K562 (cell line): ENCODE data around the gene MICAL2.

ENCODE experiments used
- BRCA1 ChIP-seq, 2 experiments: fragments of 450-650 bp in 1 of 2; sonication (generic) in 1 of 2; formaldehyde crosslinking in 1 of 2; IDR thresholded peaks; 2 replicates each; pipeline versions ENCODE4 v1.5.0 to v1.6.1; 2017 to 2020; ENCODE audit warnings: mild to moderate bottlenecking in 1 of 2, missing genetic modification reagents in 1 of 2
- EGR1 ChIP-seq: fragments of 450-650 bp; conservative IDR thresholded peaks from 2 replicates; pipeline ENCODE4 v1.6.1; 2017; ENCODE audit warnings: mild to moderate bottlenecking
- FOS ChIP-seq: IDR thresholded peaks from 3 replicates; pipeline ENCODE4 v1.6.1; 2011; ENCODE audit not compliant: insufficient read length; ENCODE audit errors: extremely low read depth
- FOXM1 ChIP-seq, 2 experiments: fragments of 450-650 bp in 1 of 2; sonication (generic) in 1 of 2; formaldehyde crosslinking in 1 of 2; IDR thresholded peaks; 2 replicates each; pipeline versions ENCODE4 v1.6.1 to v1.9.0; 2017 to 2022; ENCODE audit warnings: low read depth in 2 of 2, mild to moderate bottlenecking in 2 of 2, missing genetic modification reagents in 1 of 2, moderate library complexity in 1 of 2
- MAX ChIP-seq: sonication (generic); formaldehyde crosslinking; IDR thresholded peaks from 2 replicates; pipeline ENCODE4 v1.9.0; 2022; ENCODE audit warnings: mild to moderate bottlenecking, missing genetic modification reagents
- POLR2A ChIP-seq: fragments of 450-650 bp; conservative IDR thresholded peaks from 2 replicates; pipeline ENCODE4 v1.6.1; 2016
- REST ChIP-seq, 2 experiments: fragments of 450-650 bp; formaldehyde crosslinking in 1 of 2; IDR thresholded peaks; 2 replicates each; pipeline versions ENCODE4 v1.4.0 to v1.6.1; 2014 to 2020; ENCODE audit warnings: mild to moderate bottlenecking in 2 of 2, borderline replicate concordance in 1 of 2, low read depth in 1 of 2
- TBP ChIP-seq: optimal IDR thresholded peaks from 2 replicates; pipeline ENCODE3; 2011; ENCODE audit warnings: low read depth, low read length, improper control_type of control experiment
- TF ChIP-seq, protein P1 (sequence below): fragments of 150-350 bp; IDR thresholded peaks from 2 replicates; pipeline ENCODE4 v1.6.1; 2014; ENCODE audit warnings: low read depth, mild to moderate bottlenecking, low read length, borderline replicate concordance
- TF ChIP-seq, protein P2 (sequence below): IDR thresholded peaks from 2 replicates; pipeline ENCODE4 v1.6.1; 2012; ENCODE audit warnings: low read depth, low read length, improper control_type of control experiment, borderline replicate concordance

DNA sequence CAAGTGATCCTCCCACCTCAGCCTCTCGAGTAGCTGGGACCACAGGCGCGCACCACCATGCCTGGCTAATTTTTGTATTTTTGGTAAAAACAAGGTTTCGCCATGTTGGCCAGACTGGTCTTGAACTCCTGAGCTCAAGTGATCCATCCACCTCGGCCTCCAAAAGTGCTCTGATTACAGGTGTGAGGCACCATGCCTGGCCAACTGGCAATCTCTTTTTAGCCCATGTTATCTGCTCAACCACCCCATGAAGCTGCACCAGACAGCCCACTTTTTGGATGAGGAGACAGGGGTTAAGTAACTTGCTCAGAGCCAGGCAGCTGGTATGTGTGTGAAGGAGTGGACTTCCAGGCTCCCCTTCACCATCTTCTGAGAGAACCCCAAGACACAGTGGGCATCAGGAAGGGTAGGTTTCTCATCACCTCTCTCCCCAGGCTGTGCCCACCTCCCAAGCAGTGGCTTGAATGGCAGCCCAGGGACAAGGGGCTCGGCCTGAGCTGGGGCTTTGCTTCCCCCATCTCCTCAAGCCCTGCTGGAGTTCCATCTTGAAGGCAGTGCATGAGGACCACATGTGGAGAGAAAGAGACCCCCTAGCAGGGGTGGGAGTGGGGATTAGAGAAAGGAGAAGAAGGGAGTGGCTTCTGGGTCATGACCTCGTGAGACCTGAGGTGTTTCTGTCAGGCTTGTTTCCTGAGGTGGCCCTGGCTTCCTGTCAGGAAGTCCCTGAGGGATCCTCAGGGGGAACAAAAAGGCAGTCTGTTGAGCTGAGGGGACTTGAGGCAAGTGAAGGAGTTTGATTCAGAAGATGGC is 179.5 kb downstream of the MICAL2 start:
- no peak for TF ChIP-seq POLR2A
- TF ChIP-seq, protein P1, sequence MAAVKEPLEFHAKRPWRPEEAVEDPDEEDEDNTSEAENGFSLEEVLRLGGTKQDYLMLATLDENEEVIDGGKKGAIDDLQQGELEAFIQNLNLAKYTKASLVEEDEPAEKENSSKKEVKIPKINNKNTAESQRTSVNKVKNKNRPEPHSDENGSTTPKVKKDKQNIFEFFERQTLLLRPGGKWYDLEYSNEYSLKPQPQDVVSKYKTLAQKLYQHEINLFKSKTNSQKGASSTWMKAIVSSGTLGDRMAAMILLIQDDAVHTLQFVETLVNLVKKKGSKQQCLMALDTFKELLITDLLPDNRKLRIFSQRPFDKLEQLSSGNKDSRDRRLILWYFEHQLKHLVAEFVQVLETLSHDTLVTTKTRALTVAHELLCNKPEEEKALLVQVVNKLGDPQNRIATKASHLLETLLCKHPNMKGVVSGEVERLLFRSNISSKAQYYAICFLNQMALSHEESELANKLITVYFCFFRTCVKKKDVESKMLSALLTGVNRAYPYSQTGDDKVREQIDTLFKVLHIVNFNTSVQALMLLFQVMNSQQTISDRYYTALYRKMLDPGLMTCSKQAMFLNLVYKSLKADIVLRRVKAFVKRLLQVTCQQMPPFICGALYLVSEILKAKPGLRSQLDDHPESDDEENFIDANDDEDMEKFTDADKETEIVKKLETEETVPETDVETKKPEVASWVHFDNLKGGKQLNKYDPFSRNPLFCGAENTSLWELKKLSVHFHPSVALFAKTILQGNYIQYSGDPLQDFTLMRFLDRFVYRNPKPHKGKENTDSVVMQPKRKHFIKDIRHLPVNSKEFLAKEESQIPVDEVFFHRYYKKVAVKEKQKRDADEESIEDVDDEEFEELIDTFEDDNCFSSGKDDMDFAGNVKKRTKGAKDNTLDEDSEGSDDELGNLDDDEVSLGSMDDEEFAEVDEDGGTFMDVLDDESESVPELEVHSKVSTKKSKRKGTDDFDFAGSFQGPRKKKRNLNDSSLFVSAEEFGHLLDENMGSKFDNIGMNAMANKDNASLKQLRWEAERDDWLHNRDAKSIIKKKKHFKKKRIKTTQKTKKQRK, result no peak
- no peak for TF ChIP-seq FOXM1 (IDR thresholded peaks at IDR 0.05; ENCODE audit: low read depth)
- TF ChIP-seq FOXM1 (CRISPR knock-in tag; IDR thresholded peaks at IDR 0.05; ENCODE audit: low read depth), result no peak
- TF ChIP-seq, protein P2, sequence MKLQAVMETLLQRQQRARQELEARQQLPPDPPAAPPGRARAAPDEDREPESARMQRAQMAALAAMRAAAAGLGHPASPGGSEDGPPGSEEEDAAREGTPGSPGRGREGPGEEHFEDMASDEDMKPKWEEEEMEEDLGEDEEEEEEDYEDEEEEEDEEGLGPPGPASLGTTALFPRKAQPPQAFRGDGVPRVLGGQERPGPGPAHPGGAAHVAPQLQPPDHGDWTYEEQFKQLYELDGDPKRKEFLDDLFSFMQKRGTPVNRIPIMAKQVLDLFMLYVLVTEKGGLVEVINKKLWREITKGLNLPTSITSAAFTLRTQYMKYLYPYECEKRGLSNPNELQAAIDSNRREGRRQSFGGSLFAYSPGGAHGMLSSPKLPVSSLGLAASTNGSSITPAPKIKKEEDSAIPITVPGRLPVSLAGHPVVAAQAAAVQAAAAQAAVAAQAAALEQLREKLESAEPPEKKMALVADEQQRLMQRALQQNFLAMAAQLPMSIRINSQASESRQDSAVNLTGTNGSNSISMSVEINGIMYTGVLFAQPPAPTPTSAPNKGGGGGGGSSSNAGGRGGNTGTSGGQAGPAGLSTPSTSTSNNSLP, result no peak
- TF ChIP-seq REST (IDR thresholded peaks at IDR 0.05; ENCODE audit: borderline replicate concordance), result no peak
- no peak for TF ChIP-seq REST (CRISPR knock-in tag; IDR thresholded peaks at IDR 0.05; ENCODE audit: low read depth)
- no peak for TF ChIP-seq MAX
- no peak for TF ChIP-seq EGR1
- TF ChIP-seq TBP, result no peak
- TF ChIP-seq FOS, result no peak
- no peak for TF ChIP-seq BRCA1 (IDR thresholded peaks at IDR 0.05)
- no peak for TF ChIP-seq BRCA1 (CRISPR knock-in tag; IDR thresholded peaks at IDR 0.05)
